Tibial nerve (tissue), 4 donors: ENCODE measurements around the gene RHD. TPM values are rescaled to one million over a fixed set of nuclear protein-coding genes. Genes with fewer than 3 reads are reported as not detected.
"Not testable (repeated sequence)": the region's sequence is repeated elsewhere in the genome, so short reads cannot be mapped to it uniquely, and the experiment has no call there.

Experiments
- DNase-seq, 2 donors: peaks; one replicate each; pipeline ENCODE4 v3.0.0-alpha.2; 2019; ENCODE audit warnings: low spot score in 2 of 2
- H3K27ac ChIP-seq, 4 donors: fragments of 200-600 bp; sonication (generic) in 3 of 4; one replicate each; pipeline ENCODE4 v1.5.1; 2017 to 2019; ENCODE audit warnings: mild to moderate bottlenecking in 1 of 4
- H3K27me3 ChIP-seq, 2 donors: fragments of 200-600 bp; sonication (generic) in 1 of 2; one replicate each; pipeline versions ENCODE4 v1.5.1 to v1.6.0; 2017 to 2019
- H3K36me3 ChIP-seq, 3 donors: fragments of 200-600 bp; sonication (generic); one replicate each; pipeline ENCODE4 v1.5.1; 2018 to 2019
- H3K4me1 ChIP-seq, 4 donors: fragments of 200-600 bp; sonication (generic) in 3 of 4; one replicate each; pipeline ENCODE4 v1.5.1; 2017 to 2019
- H3K4me3 ChIP-seq, 4 donors: fragments of 200-600 bp; sonication (generic) in 3 of 4; one replicate each; pipeline ENCODE4 v1.5.1; 2017 to 2019; ENCODE audit warnings: mild to moderate bottlenecking in 1 of 4, moderate library complexity in 1 of 4
- H3K9me3 ChIP-seq, 4 donors: fragments of 200-600 bp; sonication (generic) in 3 of 4; one replicate each; pipeline ENCODE4 v1.5.1; 2017 to 2019
- EP300 ChIP-seq, 2 donors: sonication (generic); formaldehyde crosslinking; IDR thresholded peaks; one replicate each; pipeline ENCODE4 v1.6.1; 2017; ENCODE audit warnings: antibody characterized with exemption in 2 of 2, mild to moderate bottlenecking in 1 of 2
- POLR2A ChIP-seq, 2 donors: fragments of 450-650 bp; IDR thresholded peaks; one replicate each; pipeline ENCODE4 v1.6.1; 2017; ENCODE audit warnings: antibody characterized with exemption in 2 of 2, mild to moderate bottlenecking in 2 of 2, moderate library complexity in 2 of 2
- WGBS, 2 donors: methylation state at CpG; one replicate each; pipeline ENCODE4 v1.1.5; 2018; 5-methylcytosine and 5-hydroxymethylcytosine counted together
- total RNA-seq, 4 donors: library from RNA; depleted of rRNA; stranded (reverse); fragments of >200 nt; gene quantifications; one replicate each; pipeline ENCODE4 v1.1.0, GENCODE V29; 2016

The RHD gene
- total RNA-seq, 4 donors from 2014 or later: not detected

DNA sequence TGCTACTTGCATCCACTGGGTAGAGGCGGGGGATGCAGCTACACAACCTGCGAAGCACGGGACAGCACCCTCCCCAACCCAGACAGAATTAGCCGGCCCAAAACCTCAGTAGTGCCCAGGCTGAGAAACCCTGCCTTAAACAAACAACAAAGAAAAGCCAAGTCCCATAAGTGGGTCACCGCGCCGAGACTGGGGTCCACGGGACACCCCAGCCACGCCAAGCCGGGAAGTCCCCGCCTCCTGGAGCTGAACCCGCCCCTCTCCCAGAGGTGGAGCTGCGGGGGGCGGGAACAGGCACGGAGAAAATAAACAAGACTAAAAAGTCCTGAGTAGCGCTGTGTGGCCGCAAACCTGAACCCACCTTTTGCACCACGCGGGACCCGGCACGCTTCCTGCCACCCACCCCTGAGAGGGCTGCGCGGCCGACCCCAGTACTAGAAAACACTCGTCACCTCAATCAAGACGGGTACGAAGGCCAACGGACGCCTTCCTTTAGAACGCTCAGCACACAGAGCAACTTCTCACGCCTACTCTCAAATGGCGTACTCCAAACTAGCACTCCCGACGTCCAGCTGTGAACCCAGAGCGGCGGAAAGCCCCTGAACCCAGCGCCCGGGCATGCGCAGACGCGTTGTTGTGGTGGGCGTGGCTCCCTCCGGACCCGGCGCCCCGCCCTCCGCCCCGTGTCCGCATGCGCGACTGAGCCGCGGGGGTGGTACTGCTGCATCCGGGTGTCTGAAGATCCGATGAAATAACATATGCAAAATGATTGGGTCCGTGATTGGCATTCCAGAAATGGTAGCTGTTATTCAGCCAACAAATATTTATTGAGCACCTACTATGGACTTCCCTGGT is 4.8 kb upstream of the RHD start:
- peak; percentile 76 to 85 for DNase-seq
- H3K36me3 ChIP-seq, H3K9me3 ChIP-seq, H3K27me3 ChIP-seq, H3K4me1 ChIP-seq: not testable (repeated sequence)
- peak; percentile 61 to 69 for TF ChIP-seq EP300 (IDR thresholded peaks at IDR 0.05)
- peak in 1 of 2 donors; percentile 52 for TF ChIP-seq POLR2A (IDR thresholded peaks at IDR 0.05)
- WGBS, 2 donors: 0% methylated on average over 2 to 5 of the region's 56 CpGs
- Histone ChIP-seq H3K4me3 (peak overlapping the region in 3 of 4 donors; percentile 50 to 64 (median 58)), H3K27ac (peak overlapping the region; percentile 67 to 91 (median 78))

DNA sequence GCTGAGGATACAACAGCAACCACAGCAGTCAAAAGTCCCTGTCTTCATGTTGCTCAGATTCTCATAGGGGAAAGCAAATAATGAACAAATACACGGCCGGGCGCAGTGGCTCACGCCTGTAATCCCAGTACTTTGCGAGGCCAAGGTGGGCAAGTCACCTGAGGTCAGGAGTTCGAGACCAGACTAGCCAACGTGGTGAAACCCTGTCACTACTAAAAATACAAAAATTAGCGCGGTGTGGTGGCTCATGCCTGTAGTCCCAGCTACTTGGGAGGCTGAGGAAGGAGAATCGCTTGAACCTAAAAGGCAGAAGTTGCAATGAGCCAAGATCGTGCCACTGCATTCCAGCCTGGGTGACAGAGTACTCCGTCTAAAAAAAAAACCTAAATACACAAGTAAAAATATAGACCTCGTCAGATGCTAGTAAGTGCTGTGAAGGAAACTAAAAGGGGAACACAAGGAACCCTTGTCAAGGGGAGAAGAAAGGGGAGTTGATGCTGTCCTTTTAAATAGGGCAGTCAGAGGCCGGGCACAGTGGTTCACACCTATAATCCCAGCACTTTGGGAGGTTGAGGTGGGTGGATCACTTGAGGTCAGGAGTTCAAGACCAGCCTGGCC is 4.1 kb upstream of the RHD start:
- H3K27ac ChIP-seq: peak overlapping the region in 3 of 4 donors; percentile 74 to 91 (median 82)
- not testable (repeated sequence) for H3K36me3 ChIP-seq, H3K9me3 ChIP-seq, H3K4me1 ChIP-seq, DNase-seq, H3K27me3 ChIP-seq
- peak overlapping the region in 3 of 4 donors; percentile 50 to 64 (median 58) for H3K4me3 ChIP-seq
- WGBS, 2 donors: 33 to 42% methylated on average over 14 of the region's 14 CpGs

DNA sequence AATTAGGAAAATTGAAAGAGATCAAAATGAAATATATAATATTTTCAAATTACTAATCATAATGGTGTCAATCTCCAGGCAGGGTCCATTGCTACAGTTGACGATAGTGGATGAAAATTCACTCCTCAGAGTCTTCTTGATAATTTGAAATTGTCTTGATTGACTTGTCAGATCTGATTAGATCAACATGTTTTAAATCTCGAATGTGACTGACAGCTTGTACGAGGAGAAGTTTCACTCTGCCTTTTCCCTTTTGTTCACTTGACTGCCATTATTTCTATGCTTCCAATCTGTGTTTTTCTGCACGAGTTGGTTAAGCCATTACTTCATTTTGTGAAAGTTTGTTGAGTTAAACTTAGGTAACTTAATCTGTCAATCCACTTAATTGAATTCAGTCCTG is 3.3 kb downstream of the RHD start:
- not testable (repeated sequence) for H3K36me3 ChIP-seq, H3K27me3 ChIP-seq, H3K4me3 ChIP-seq, DNase-seq, H3K9me3 ChIP-seq, H3K4me1 ChIP-seq, H3K27ac ChIP-seq
- 75 to 88% methylated on average over 4 of the region's 4 CpGs for WGBS, 2 donors

DNA sequence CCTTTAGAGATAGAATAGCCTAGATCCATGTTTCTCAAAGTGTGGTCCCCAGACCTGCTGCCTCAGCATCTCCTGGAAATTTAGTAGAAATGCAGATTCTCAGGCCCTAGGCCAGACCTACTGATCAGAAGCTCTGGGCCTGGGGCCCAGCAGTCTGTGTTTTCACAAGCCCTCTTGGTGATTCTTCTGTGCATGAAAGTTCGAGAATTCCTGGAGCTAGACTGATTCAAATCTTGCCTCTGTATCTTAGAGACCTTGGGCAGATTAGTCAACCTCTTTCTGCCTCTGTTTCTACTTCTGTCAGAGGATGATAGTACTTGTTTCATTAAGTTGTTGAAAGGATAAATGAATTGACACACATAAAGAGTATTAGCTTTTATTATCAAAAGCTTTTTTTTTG is 5.0 kb downstream of the RHD start:
- WGBS, 2 donors: 67% methylated on average over 1 of the region's 1 CpG; no CpG with 5 or more reads in 1 of the 2 donors
- H3K27me3 ChIP-seq, H3K27ac ChIP-seq, H3K36me3 ChIP-seq, H3K4me1 ChIP-seq, H3K9me3 ChIP-seq, DNase-seq, H3K4me3 ChIP-seq: not testable (repeated sequence)

DNA sequence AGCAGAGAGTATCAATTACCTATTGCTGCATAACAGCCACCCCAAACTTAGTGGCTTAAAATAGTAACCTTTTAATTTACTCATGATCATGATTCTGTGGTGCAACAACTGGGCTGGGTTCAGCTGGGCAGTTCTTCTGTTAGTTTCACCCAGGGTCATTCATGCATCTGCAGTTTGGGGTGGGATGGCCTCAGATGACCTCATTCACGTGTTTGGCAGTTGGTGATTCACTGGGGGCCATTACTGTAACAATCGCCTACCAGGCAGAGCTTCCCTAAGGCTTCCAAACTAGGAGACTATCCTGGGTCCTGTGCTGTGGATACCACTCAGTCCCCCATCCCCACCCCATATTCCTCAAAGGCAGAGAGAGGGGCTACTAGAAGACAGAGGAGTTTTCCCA is 6.0 kb downstream of the RHD start:
- H3K27ac ChIP-seq, H3K9me3 ChIP-seq, H3K4me3 ChIP-seq, H3K36me3 ChIP-seq, DNase-seq, H3K4me1 ChIP-seq, H3K27me3 ChIP-seq: not testable (repeated sequence)
- WGBS, 2 donors: 43% methylated on average over 2 of the region's 2 CpGs; no CpG with 5 or more reads in 1 of the 2 donors

GRCh38 chr1:25278790-25279189 is 6.5 kb downstream of the RHD start:
- not testable (repeated sequence) for H3K4me1 ChIP-seq, DNase-seq, H3K9me3 ChIP-seq, H3K36me3 ChIP-seq, H3K4me3 ChIP-seq, H3K27me3 ChIP-seq, H3K27ac ChIP-seq
- 62 to 67% methylated on average over 3 to 4 of the region's 8 CpGs for WGBS, 2 donors

GRCh38 chr1:25279693-25280111 is 7.4 kb downstream of the RHD start:
- not testable (repeated sequence) for DNase-seq, H3K36me3 ChIP-seq, H3K9me3 ChIP-seq, H3K4me1 ChIP-seq, H3K27me3 ChIP-seq, H3K4me3 ChIP-seq, H3K27ac ChIP-seq
- 61 to 91% methylated on average over 3 to 5 of the region's 5 CpGs for WGBS, 2 donors

GRCh38 chr1:25285862-25286261 is 13.6 kb downstream of the RHD start:
- 79% methylated on average over 3 of the region's 3 CpGs for WGBS, 2 donors
- not testable (repeated sequence) for DNase-seq, H3K27ac ChIP-seq

GRCh38 chr1:25287164-25287563 is 14.9 kb downstream of the RHD start:
- H3K27me3 ChIP-seq, DNase-seq, H3K4me1 ChIP-seq, H3K4me3 ChIP-seq, H3K9me3 ChIP-seq, H3K36me3 ChIP-seq, H3K27ac ChIP-seq: not testable (repeated sequence)
- WGBS, 2 donors: 62 to 66% methylated on average over 4 to 5 of the region's 6 CpGs

More at GRCh38 chr1:25285862-25286261, 13.6 kb downstream of the RHD start:
- not testable (repeated sequence) for H3K9me3 ChIP-seq, H3K4me3 ChIP-seq, H3K4me1 ChIP-seq, H3K27me3 ChIP-seq, H3K36me3 ChIP-seq

- not testable (repeated sequence) for H3K36me3 ChIP-seq, DNase-seq, H3K4me1 ChIP-seq, H3K4me3 ChIP-seq, H3K9me3 ChIP-seq, H3K27ac ChIP-seq, H3K27me3 ChIP-seq
- WGBS, 2 donors: 71% methylated on average over 2 of the region's 8 CpGs; no CpG with 5 or more reads in 1 of the 2 donors
These were observed 16.3 kb downstream of the RHD start for GRCh38 chr1:25288573-25289101.

DNA sequence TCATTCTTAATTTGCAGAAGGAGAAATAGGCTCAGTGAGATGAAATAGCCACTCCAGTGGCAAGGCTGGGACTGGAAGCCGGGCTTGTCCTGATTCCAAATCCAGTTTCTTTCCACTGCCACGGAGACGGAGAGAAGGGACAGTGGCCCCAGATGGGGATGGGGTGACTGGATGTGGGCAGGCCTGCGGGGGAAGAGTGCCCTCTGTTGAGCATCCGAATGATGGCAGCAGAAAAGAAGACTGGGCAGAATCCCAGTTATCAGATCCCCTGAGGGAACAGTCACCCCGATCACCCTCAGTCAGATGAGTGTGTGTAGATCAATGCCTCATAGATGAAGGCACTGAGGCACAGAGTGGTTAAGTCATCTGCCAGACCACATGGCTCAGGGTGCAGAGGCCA is 17.7 kb downstream of the RHD start:
- not testable (repeated sequence) for H3K9me3 ChIP-seq, H3K4me3 ChIP-seq, H3K27me3 ChIP-seq, H3K4me1 ChIP-seq, H3K27ac ChIP-seq, DNase-seq, H3K36me3 ChIP-seq
- 3 to 33% methylated on average over 5 of the region's 6 CpGs for WGBS, 2 donors

- not testable (repeated sequence) for H3K36me3 ChIP-seq, DNase-seq
- WGBS, 2 donors: 83 to 92% methylated on average over 2 of the region's 2 CpGs
These were observed 21.1 kb downstream of the RHD start for GRCh38 chr1:25293426-25293825.

More at GRCh38 chr1:25293426-25293825, 21.1 kb downstream of the RHD start:
- H3K27me3 ChIP-seq, H3K9me3 ChIP-seq, H3K4me1 ChIP-seq, H3K4me3 ChIP-seq, H3K27ac ChIP-seq: not testable (repeated sequence)
